GM19193 (cell line): ENCODE data around the gene CEP164.

Experiments
- POLR2A ChIP-seq: IDR thresholded peaks from 4 replicates; pipeline ENCODE4 v1.6.1; 2011; ENCODE audit not compliant: insufficient read depth, insufficient read length; ENCODE audit errors: extremely low read depth

The CEP164 gene

GRCh38 chr11:117374316-117375055 is 46.8 kb downstream of the CEP164 start:
- no peak for TF ChIP-seq POLR2A

GRCh38 chr11:117375960-117376359 is 48.3 kb downstream of the CEP164 start:
- no peak for TF ChIP-seq POLR2A

GRCh38 chr11:117376517-117376916 is 48.9 kb downstream of the CEP164 start:
- no peak for TF ChIP-seq POLR2A

- TF ChIP-seq POLR2A = no peak
Observed at GRCh38 chr11:117378976-117379865, 51.6 kb downstream of the CEP164 start.

- TF ChIP-seq POLR2A = no peak
Observed at GRCh38 chr11:117380676-117381075, 53.0 kb downstream of the CEP164 start.

GRCh38 chr11:117381481-117382387 is 54.1 kb downstream of the CEP164 start:
- no peak for TF ChIP-seq POLR2A

GRCh38 chr11:117382746-117383145 is 55.1 kb downstream of the CEP164 start:
- no peak for TF ChIP-seq POLR2A

GRCh38 chr11:117384045-117384444 is 56.4 kb downstream of the CEP164 start:
- TF ChIP-seq POLR2A = no peak

- TF ChIP-seq POLR2A = no peak
Observed at GRCh38 chr11:117385471-117385870, 57.8 kb downstream of the CEP164 start.

GRCh38 chr11:117385906-117386305 is 58.3 kb downstream of the CEP164 start:
- TF ChIP-seq POLR2A = no peak

- no peak for TF ChIP-seq POLR2A
Observed at GRCh38 chr11:117387992-117388755, 60.5 kb downstream of the CEP164 start.

- TF ChIP-seq POLR2A = no peak
Observed at GRCh38 chr11:117390743-117391142, 63.1 kb downstream of the CEP164 start.

- TF ChIP-seq POLR2A = no peak
Observed at GRCh38 chr11:117391181-117391580, 63.5 kb downstream of the CEP164 start.

GRCh38 chr11:117392001-117392690 is 64.5 kb downstream of the CEP164 start:
- no peak for TF ChIP-seq POLR2A

- TF ChIP-seq POLR2A = no peak
Observed at GRCh38 chr11:117392979-117393378, 65.3 kb downstream of the CEP164 start.
